ENCODE results near the gene PP2D1.
"Not testable (repeated sequence)": the region's sequence is repeated elsewhere in the genome, so short reads cannot be mapped to it uniquely, and the experiment has no call there.

The PP2D1 gene

DNA sequence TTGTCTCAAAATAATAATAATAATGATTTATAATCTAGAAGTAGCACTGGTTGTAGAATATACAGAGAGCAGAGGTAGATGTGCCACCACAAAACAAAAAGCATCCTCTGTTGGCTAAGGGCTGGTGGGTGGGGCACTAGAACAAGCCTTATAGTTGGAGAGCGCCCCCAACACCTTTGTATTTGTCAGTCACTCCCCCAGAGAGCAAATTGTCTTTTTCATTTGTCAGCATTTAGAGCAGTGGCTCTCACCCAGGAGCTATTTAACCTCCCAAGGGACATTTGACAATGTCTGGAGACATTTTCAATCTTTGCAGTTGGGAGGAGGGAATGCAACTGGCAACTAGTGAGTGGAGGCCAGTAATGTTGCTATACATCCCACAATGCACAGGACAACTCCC is 34.5 kb upstream of the PP2D1 start:
- TF ChIP-seq, protein P1, sequence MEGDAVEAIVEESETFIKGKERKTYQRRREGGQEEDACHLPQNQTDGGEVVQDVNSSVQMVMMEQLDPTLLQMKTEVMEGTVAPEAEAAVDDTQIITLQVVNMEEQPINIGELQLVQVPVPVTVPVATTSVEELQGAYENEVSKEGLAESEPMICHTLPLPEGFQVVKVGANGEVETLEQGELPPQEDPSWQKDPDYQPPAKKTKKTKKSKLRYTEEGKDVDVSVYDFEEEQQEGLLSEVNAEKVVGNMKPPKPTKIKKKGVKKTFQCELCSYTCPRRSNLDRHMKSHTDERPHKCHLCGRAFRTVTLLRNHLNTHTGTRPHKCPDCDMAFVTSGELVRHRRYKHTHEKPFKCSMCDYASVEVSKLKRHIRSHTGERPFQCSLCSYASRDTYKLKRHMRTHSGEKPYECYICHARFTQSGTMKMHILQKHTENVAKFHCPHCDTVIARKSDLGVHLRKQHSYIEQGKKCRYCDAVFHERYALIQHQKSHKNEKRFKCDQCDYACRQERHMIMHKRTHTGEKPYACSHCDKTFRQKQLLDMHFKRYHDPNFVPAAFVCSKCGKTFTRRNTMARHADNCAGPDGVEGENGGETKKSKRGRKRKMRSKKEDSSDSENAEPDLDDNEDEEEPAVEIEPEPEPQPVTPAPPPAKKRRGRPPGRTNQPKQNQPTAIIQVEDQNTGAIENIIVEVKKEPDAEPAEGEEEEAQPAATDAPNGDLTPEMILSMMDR (IDR thresholded peaks at IDR 0.05; ENCODE audit: extremely low read depth, missing control alignments), result no peak
- no peak for DNase-seq (ENCODE audit: low spot score)

DNA sequence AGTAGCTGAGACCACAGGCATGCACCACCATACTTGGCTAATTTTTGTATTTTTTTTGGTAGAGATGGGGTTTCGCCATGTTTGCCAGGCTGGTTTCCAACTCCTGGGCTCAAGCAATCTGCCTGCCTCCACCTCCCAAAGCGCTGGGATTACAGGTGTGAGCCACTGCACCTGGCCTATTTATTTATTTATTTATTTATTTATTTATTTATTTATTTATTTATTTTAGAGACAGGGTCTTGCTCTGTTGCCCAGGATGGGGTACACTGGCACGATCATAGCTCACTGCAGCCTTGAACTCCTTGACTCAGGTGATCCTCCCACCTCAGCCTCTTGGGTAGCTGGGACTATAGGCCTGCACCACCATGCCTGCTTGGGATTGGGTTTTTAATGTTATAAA is 33.1 kb upstream of the PP2D1 start:
- not testable (repeated sequence) for DNase-seq (ENCODE audit: low spot score)

DNA sequence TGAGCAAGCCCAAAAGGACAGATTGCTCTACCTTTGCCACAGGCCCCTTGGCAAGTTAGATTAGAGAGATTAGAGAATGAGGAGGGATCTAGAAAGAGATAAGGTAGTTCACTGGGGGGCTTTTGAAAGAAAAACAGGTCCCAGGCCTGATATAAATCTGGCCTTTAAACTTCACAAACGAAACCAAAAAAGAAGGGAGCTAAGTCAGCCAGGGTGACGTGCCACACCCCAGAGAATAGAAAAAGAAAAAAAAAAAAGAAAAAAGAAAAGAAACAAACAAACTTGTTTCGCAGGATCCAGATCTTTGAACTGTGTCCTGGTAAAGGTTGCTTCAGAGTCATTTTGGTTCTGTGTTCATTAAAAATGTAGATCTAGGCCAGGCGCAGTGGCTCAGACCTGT is 31.8 kb upstream of the PP2D1 start:
- DNase-seq (ENCODE audit: low spot score), result no peak
- TF ChIP-seq, protein P1 (IDR thresholded peaks at IDR 0.05; ENCODE audit: extremely low read depth, missing control alignments), result no peak

DNA sequence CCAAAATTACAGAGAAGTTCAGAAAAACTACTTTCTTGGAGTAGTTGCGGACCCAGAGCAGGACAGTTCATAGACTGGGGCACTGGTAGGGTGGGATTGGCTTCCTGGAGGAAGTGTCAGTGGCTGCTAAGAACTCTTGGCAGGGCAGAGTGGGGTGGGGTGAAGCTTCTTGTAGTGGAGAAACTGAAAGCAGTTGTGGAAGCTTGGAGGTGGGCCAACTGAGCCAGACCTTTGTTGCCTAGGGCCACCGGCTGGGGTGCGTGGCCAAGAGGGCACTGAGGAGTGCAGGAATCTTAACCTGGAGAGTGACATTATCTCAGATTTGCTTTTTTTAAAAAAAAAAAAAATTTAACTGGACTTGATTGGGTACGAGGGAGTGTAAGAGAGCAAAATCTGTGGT is 31.3 kb upstream of the PP2D1 start:
- TF ChIP-seq, protein P1 (IDR thresholded peaks at IDR 0.05; ENCODE audit: extremely low read depth, missing control alignments), result no peak
- DNase-seq (ENCODE audit: low spot score), result peak; percentile 49

DNA sequence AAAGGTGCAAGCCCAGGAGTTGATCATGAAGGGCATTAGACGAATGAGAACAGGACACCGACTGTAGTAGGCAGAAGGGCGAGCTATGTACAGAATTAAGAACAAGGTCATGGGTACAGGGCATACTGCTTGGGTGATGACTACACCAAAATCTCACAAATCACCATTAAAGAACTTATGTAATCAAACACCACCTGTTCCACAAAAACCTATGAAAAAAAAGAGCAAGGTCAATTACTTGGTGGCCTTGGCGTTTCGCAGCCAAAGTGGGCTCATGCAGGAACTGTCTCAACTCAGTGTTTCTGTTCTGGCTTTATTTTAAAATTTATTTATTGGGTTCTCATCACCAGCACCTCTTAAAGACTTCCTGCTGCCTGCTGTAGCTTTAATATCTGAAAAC is 30.3 kb upstream of the PP2D1 start:
- TF ChIP-seq, protein P1 (IDR thresholded peaks at IDR 0.05; ENCODE audit: extremely low read depth, missing control alignments), result no peak
- DNase-seq (ENCODE audit: low spot score), result no peak

DNA sequence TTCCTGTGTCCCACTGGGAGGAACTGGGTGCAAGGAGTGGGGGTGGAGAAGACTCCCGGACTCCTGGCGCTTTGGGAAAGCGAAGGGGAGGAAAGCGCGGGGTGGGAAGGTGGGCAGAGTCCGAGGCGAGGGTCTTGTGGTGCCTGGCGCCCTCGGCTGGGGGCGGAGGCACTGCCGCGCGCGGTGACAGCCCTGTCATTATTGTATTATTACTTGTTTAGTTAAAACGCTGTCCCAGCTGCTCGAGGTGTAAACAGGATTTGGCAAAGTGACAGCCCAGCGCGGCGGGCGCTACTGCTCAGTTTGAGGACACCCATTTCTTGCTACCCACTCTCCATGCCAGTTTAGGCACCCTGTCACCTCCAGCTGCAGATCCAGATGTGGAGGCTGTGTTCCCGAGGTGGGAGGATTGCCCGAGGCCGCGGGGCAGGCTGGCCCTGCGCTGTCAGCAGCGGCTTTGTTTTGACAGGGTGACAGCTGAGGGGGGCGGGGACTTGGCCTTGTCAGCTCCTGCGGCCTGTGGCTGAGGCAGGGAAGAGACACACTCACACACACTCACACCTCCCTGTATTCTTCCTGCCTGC is 29.2 kb upstream of the PP2D1 start:
- TF ChIP-seq, protein P1 (IDR thresholded peaks at IDR 0.05; ENCODE audit: extremely low read depth, missing control alignments), result no peak
- DNase-seq (ENCODE audit: low spot score), result peak; percentile 75

DNA sequence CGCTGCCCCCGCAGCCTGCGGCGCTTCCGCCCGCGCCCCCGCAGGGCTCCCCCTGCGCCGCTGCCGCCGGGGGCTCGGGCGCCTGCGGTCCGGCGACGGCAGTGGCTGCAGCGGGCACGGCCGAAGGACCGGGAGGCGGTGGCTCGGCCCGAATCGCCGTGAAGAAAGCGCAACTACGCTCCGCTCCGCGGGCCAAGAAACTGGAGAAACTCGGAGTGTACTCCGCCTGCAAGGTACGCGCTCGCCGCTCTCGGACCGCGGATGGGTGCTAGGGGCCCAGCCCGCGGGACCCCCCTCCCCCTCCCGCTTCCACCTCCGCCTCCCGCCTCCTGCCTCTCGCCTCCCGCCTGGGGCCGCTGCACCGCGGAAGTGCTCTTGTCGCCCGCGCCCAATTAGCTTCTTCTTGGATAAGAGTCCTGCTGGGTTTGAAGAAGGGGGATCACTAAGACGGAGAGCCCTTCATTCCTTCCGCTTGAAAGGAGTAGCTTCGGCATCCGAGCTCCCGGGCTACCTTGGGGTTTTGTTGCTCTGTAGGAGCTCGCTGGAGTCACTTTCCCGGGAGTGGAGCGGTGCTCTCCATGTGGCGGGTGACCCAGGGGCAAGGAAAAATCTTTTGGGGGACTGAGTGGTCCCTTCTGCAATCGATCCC is 28.6 kb upstream of the PP2D1 start:
- TF ChIP-seq, protein P1 (IDR thresholded peaks at IDR 0.05; ENCODE audit: extremely low read depth, missing control alignments), result peak; percentile 22
- DNase-seq (ENCODE audit: low spot score), result peak; percentile 85

Measured in GM20000 (cell line).